ENCODE data around the gene TFDP3. TPM values are rescaled to one million over a fixed set of nuclear protein-coding genes. Genes with fewer than 3 reads are reported as not detected.

TFDP3 gene
- total RNA-seq, 1 donor from 2014 or later: not detected

DNA sequence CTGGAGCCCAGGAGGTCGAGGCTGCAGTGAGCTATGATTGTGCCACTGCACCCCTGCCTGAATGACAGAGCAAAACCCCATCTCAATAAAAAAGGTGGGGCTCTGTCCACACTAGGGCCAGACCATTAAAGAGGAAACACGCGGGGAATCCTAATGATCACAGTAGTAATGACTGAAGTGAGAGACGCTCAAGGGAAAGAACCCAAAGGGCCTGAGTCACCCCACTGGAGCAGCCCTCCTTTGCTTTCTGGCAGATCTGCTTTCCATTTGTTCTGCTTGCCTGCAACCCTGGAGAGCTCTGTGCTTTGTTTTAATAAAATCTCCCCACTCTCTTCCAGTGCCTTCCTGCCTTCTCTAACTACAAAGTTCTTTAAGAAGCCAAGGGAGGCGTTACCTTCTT, 5.0 kb downstream of the TFDP3 start:
- DNase-seq (ENCODE audit: extremely low spot score, unreplicated experiment): no peak
- no peak overlapping the region for H3K27ac Mint-ChIP-seq
- no peak for TF ChIP-seq CTCF (conservative IDR thresholded peaks at IDR 0.05)

GRCh38 chrX:133207751-133208150, 10.4 kb downstream of the TFDP3 start:
- H3K36me3 Mint-ChIP-seq: no peaks in the 10 kb centered on the region
- H3K27me3 Mint-ChIP-seq: no peaks in the 10 kb centered on the region
- no peaks in the 10 kb centered on the region for H3K4me1 Mint-ChIP-seq (ENCODE audit: unreplicated experiment)
- no peak for TF ChIP-seq CTCF (conservative IDR thresholded peaks at IDR 0.05)
- no peak for DNase-seq (ENCODE audit: extremely low spot score, unreplicated experiment)
- H3K9me3 Mint-ChIP-seq: no peaks in the 10 kb centered on the region
- no peak overlapping the region for H3K4me3 Mint-ChIP-seq
- no peak overlapping the region for H3K27ac Mint-ChIP-seq

More for the DNA sequence above, 5.0 kb downstream of the TFDP3 start:
- Mint-ChIP-seq H3K27me3 (no peaks in the 10 kb centered on the region), H3K9me3 (no peaks in the 10 kb centered on the region), H3K4me1 (ENCODE audit: unreplicated experiment) (peaks cover 16% of the 10 kb centered on the region), H3K36me3 (no peaks in the 10 kb centered on the region), H3K4me3 (no peak overlapping the region)

- H3K36me3 Mint-ChIP-seq: no peaks in the 10 kb centered on the region
- H3K27me3 Mint-ChIP-seq: no peaks in the 10 kb centered on the region
- no peak overlapping the region for H3K27ac Mint-ChIP-seq
- H3K9me3 Mint-ChIP-seq: no peaks in the 10 kb centered on the region
- H3K4me1 Mint-ChIP-seq (ENCODE audit: unreplicated experiment): peaks cover 20% of the 10 kb centered on the region
- no peak for TF ChIP-seq CTCF (conservative IDR thresholded peaks at IDR 0.05)
- no peak overlapping the region for H3K4me3 Mint-ChIP-seq
- no peak for DNase-seq (ENCODE audit: extremely low spot score, unreplicated experiment)
These were observed 26.5 kb downstream of the TFDP3 start for GRCh38 chrX:133191739-133192039.

GRCh38 chrX:133190877-133191738, 27.0 kb downstream of the TFDP3 start:
- Mint-ChIP-seq H3K27ac (no peak overlapping the region), H3K4me3 (no peak overlapping the region), H3K4me1 (ENCODE audit: unreplicated experiment) (peaks cover 20% of the 10 kb centered on the region), H3K9me3 (no peaks in the 10 kb centered on the region), H3K36me3 (no peaks in the 10 kb centered on the region), H3K27me3 (no peaks in the 10 kb centered on the region)
- no peak for DNase-seq (ENCODE audit: extremely low spot score, unreplicated experiment)
- no peak for TF ChIP-seq CTCF (conservative IDR thresholded peaks at IDR 0.05)

DNA sequence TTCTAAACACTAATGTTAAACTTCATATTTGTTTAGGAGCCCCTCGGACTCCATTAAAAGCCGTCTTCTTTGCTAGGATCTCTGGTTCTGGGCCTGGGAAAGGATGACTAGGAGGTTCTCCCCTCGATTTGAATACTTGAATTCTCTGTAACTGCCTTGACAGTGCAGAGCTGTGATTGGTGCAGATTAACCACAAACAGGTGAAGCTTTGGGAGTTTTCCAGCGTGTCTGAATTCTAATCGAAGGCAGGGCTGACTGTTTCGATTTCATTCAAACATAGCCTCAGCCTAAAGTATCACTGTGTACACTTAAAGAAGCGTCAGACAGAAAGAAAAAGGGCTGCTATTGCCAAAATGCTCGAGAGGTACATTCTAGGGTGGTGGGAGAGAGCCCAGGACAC, 29.0 kb downstream of the TFDP3 start:
- Mint-ChIP-seq H3K27me3 (no peaks in the 10 kb centered on the region), H3K4me1 (ENCODE audit: unreplicated experiment) (peaks cover 20% of the 10 kb centered on the region), H3K9me3 (no peaks in the 10 kb centered on the region), H3K27ac (no peak overlapping the region), H3K4me3 (peak overlapping the region; percentile 3), H3K36me3 (no peaks in the 10 kb centered on the region)
- no peak for DNase-seq (ENCODE audit: extremely low spot score, unreplicated experiment)
- TF ChIP-seq CTCF (conservative IDR thresholded peaks at IDR 0.05): no peak
